GM23338 (cell line): Measurements from ENCODE around the gene FAM110C.
"Not testable (repeated sequence)": the region's sequence is repeated elsewhere in the genome, so short reads cannot be mapped to it uniquely, and the experiment has no call there.

ENCODE experiments used
- CREB1 ChIP-seq: fragments of 250-450 bp; sonication (Bioruptor Pico); IDR thresholded peaks from 2 replicates; pipeline ENCODE4 v1.5.0; 2020; ENCODE audit warnings: low read depth, mild to moderate bottlenecking, moderate library complexity
- CTCF ChIP-seq, 2 experiments: fragments of 200-600 bp in 1 of 2; sonication (generic) in 1 of 2; conservative IDR thresholded peaks; 2 replicates each; pipeline versions ENCODE4 v1.5.1 to v1.6.1; 2016 to 2017; ENCODE audit warnings: antibody characterized with exemption in 2 of 2, low read depth in 2 of 2, mild to moderate bottlenecking in 2 of 2, moderate library complexity in 1 of 2
- ETS1 ChIP-seq: IDR thresholded peaks from 2 replicates; pipeline ENCODE4 v1.6.1; 2016; ENCODE audit warnings: antibody characterized with exemption
- EZH2 ChIP-seq: fragments of 200-600 bp; sonication (generic); IDR thresholded peaks from one replicate; pipeline ENCODE4 v1.8.0; 2017; ENCODE audit warnings: antibody characterized with exemption, mild to moderate bottlenecking, low read depth; ENCODE audit not compliant: unreplicated experiment
- EZH2phosphoT487 ChIP-seq: fragments of 200-600 bp; sonication (generic); IDR thresholded peaks from one replicate; pipeline ENCODE4 v1.8.1; 2018; ENCODE audit warnings: antibody characterized with exemption; ENCODE audit not compliant: unreplicated experiment
- JUNB ChIP-seq: IDR thresholded peaks from one replicate; pipeline ENCODE4 v1.6.1; 2016; ENCODE audit warnings: antibody characterized with exemption; ENCODE audit not compliant: unreplicated experiment
- POLR2AphosphoS5 ChIP-seq: IDR thresholded peaks from 2 replicates; pipeline ENCODE4 v1.6.1; 2016; ENCODE audit warnings: antibody characterized with exemption, low read depth
- REST ChIP-seq: IDR thresholded peaks from one replicate; pipeline ENCODE4 v1.6.1; 2018; ENCODE audit warnings: antibody characterized with exemption; ENCODE audit not compliant: unreplicated experiment
- STAT1 ChIP-seq: IDR thresholded peaks from one replicate; pipeline ENCODE4 v1.6.1; 2016; ENCODE audit warnings: antibody characterized with exemption; ENCODE audit not compliant: unreplicated experiment
- ZNF331 ChIP-seq: fragments of 250-450 bp; sonication (Bioruptor Pico); IDR thresholded peaks from 2 replicates; pipeline ENCODE4 v1.5.0; 2020; ENCODE audit warnings: low read depth, mild to moderate bottlenecking, moderate library complexity

- not testable (repeated sequence) for TF ChIP-seq POLR2AphosphoS5; CTCF (conservative IDR thresholded peaks at IDR 0.05; ENCODE audit: low read depth in 2 of 2); REST; EZH2; JUNB; EZH2phosphoT487; CREB1 (CRISPR knock-in tag); ETS1; STAT1; ZNF331 (CRISPR knock-in tag)
Measured at GRCh38 chr2:68637-69036, 22.3 kb upstream of the FAM110C start.
